Measurements from ENCODE around the gene ZNF324.
"Not testable (repeated sequence)": the region's sequence is repeated elsewhere in the genome, so short reads cannot be mapped to it uniquely, and the experiment has no call there.

ZNF324 gene

GRCh38 chr19:58507602-58508223 lies 40.8 kb downstream of the ZNF324 start:
- not testable (repeated sequence) for DNase-seq

GRCh38 chr19:58509731-58510083 lies 42.8 kb downstream of the ZNF324 start:
- DNase-seq = no peak

- no peak for DNase-seq
Measured at GRCh38 chr19:58510084-58510862, 43.4 kb downstream of the ZNF324 start.

GRCh38 chr19:58511353-58512208 lies 44.7 kb downstream of the ZNF324 start, which contains the start of gene SLC27A5:
Gene SLC27A5 (minus strand): TSS chr19:58511992. CDS start chr19:58511955, 37 bp downstream.
- no peak for DNase-seq

- no peak for DNase-seq
Measured at GRCh38 chr19:58513213-58513693, 46.4 kb downstream of the ZNF324 start.

- DNase-seq = peak; percentile 95 to 99
Measured at GRCh38 chr19:58513694-58514563, 47.0 kb downstream of the ZNF324 start.

- DNase-seq = no peak
Measured at GRCh38 chr19:58514564-58515022, 47.7 kb downstream of the ZNF324 start.

- DNase-seq = no peak
Measured at GRCh38 chr19:58515259-58515658, 48.4 kb downstream of the ZNF324 start.

- DNase-seq = no peak
Measured at GRCh38 chr19:58516246-58516836, 49.5 kb downstream of the ZNF324 start.

GRCh38 chr19:58516964-58517833 lies 50.3 kb downstream of the ZNF324 start:
- no peak for DNase-seq

- no peak for DNase-seq
Measured at GRCh38 chr19:58518256-58519086, 51.6 kb downstream of the ZNF324 start.

GRCh38 chr19:58519087-58519354 lies 52.1 kb downstream of the ZNF324 start:
- peak; percentile 43 to 47 for DNase-seq

GRCh38 chr19:58519355-58520256 lies 52.7 kb downstream of the ZNF324 start, which contains the start of gene ZBTB45:
Gene ZBTB45 (minus strand): TSS chr19:58519810. CDS start chr19:58517673, 2,137 bp downstream.
- peak; percentile 88 to 92 for DNase-seq

- DNase-seq = no peak
Measured at GRCh38 chr19:58520257-58520599, 53.3 kb downstream of the ZNF324 start.

- no peak for DNase-seq
Measured at GRCh38 chr19:58521651-58522050, 54.8 kb downstream of the ZNF324 start.

- no peak for DNase-seq
Measured at GRCh38 chr19:58522709-58523108, 55.8 kb downstream of the ZNF324 start.

Data from stimulated activated CD4-positive, alpha-beta T cell treated with anti-CD3 and anti-CD28 coated beads, Interleukin-2, amount 100 ng/mL, for 48 hours (primary cell).